ENCODE results near the gene LHFPL4. TPM values are rescaled to one million over a fixed set of nuclear protein-coding genes. Genes with fewer than 3 reads are reported as not detected.

The LHFPL4 gene
- total RNA-seq, 1 donor from 2014 or later, result 0.55 TPM

GRCh38 chr3:9473496-9474065 is 80.0 kb downstream of the LHFPL4 start:
- H3K9me3 Mint-ChIP-seq (ENCODE audit: low read depth), result no peaks in the 10 kb centered on the region
- no peak overlapping the region for H3K4me3 Mint-ChIP-seq (ENCODE audit: low read depth)
- H3K4me1 Mint-ChIP-seq (ENCODE audit: low read depth), result no peaks in the 10 kb centered on the region
- peak overlapping the region; percentile 19 for H3K27ac Mint-ChIP-seq
- TF ChIP-seq, protein P1, sequence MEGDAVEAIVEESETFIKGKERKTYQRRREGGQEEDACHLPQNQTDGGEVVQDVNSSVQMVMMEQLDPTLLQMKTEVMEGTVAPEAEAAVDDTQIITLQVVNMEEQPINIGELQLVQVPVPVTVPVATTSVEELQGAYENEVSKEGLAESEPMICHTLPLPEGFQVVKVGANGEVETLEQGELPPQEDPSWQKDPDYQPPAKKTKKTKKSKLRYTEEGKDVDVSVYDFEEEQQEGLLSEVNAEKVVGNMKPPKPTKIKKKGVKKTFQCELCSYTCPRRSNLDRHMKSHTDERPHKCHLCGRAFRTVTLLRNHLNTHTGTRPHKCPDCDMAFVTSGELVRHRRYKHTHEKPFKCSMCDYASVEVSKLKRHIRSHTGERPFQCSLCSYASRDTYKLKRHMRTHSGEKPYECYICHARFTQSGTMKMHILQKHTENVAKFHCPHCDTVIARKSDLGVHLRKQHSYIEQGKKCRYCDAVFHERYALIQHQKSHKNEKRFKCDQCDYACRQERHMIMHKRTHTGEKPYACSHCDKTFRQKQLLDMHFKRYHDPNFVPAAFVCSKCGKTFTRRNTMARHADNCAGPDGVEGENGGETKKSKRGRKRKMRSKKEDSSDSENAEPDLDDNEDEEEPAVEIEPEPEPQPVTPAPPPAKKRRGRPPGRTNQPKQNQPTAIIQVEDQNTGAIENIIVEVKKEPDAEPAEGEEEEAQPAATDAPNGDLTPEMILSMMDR (IDR thresholded peaks at IDR 0.05; ENCODE audit: unreplicated experiment), result no peak
- H3K36me3 Mint-ChIP-seq (ENCODE audit: insufficient read depth), result peaks cover 44% of the 10 kb centered on the region
- no peak for DNase-seq (ENCODE audit: low spot score, unreplicated experiment)
- H3K27me3 Mint-ChIP-seq, result no peaks in the 10 kb centered on the region

DNA sequence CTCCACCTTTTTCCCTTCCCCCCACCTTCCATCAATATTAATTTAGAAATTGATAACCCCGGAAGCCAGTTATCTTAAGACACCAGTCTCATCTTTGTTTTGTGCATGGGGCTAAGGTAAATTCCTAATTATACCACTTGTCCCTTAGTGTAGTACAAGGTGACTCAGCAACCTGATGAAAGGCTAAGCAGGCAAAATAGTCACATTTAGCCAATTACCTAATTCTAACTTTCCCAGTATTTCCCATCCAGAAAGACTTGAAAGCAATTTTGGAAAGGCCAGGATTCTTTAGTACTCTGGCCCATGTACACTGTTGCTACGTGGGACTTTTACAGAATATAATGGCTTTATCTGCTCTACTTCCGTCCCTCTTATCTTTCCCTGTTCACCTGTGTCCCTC is 83.6 kb downstream of the LHFPL4 start:
- H3K27me3 Mint-ChIP-seq, result no peaks in the 10 kb centered on the region
- H3K36me3 Mint-ChIP-seq (ENCODE audit: insufficient read depth), result peaks cover 40% of the 10 kb centered on the region
- no peaks in the 10 kb centered on the region for H3K4me1 Mint-ChIP-seq (ENCODE audit: low read depth)
- TF ChIP-seq, protein P1 (IDR thresholded peaks at IDR 0.05; ENCODE audit: unreplicated experiment), result no peak
- DNase-seq (ENCODE audit: low spot score, unreplicated experiment), result no peak
- H3K9me3 Mint-ChIP-seq (ENCODE audit: low read depth), result no peaks in the 10 kb centered on the region
- H3K27ac Mint-ChIP-seq, result peak overlapping the region; percentile 22
- no peak overlapping the region for H3K4me3 Mint-ChIP-seq (ENCODE audit: low read depth)

- Mint-ChIP-seq H3K27ac (peak overlapping the region; percentile 81), H3K4me3 (ENCODE audit: low read depth) (no peak overlapping the region), H3K27me3 (no peaks in the 10 kb centered on the region), H3K36me3 (ENCODE audit: insufficient read depth) (peaks cover 36% of the 10 kb centered on the region), H3K4me1 (ENCODE audit: low read depth) (no peaks in the 10 kb centered on the region), H3K9me3 (ENCODE audit: low read depth) (no peaks in the 10 kb centered on the region)
- TF ChIP-seq, protein P1 (IDR thresholded peaks at IDR 0.05; ENCODE audit: unreplicated experiment), result no peak
- DNase-seq (ENCODE audit: low spot score, unreplicated experiment), result no peak
These were observed 85.2 kb downstream of the LHFPL4 start for GRCh38 chr3:9468460-9468859.

GRCh38 chr3:9467451-9467850 is 86.2 kb downstream of the LHFPL4 start:
- Mint-ChIP-seq H3K9me3 (ENCODE audit: low read depth) (no peaks in the 10 kb centered on the region), H3K4me1 (ENCODE audit: low read depth) (no peaks in the 10 kb centered on the region), H3K4me3 (ENCODE audit: low read depth) (no peak overlapping the region), H3K27ac (no peak overlapping the region), H3K36me3 (ENCODE audit: insufficient read depth) (peaks cover 36% of the 10 kb centered on the region), H3K27me3 (no peaks in the 10 kb centered on the region)
- DNase-seq (ENCODE audit: low spot score, unreplicated experiment), result no peak
- TF ChIP-seq, protein P1 (IDR thresholded peaks at IDR 0.05; ENCODE audit: unreplicated experiment), result no peak

DNA sequence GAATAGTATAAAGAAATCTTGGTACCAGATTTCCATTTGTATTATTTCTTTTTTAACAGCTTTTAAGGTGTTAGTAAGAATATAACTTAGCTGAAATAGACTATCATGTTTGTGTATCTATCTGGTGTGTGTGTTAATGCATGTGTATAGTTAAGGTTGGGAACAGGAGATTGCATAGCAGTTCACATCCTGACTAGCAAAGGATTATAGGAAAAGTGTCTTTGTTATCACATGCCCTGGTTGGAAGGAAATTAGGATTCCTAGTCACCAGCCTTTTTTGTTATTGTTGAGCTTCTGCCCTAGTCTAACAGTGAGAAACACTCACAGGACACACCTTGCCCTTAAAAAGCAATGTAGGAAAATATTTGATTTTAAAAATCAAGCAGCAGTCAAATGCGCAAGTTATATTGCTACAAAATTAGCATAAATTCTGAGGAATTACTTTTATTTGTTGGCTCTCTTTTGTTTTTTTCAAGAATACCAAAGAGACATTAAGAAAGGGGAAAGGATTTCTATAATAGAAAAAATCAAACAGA is 98.0 kb downstream of the LHFPL4 start:
- no peak for DNase-seq (ENCODE audit: low spot score, unreplicated experiment)
- Mint-ChIP-seq H3K27ac (no peak overlapping the region), H3K4me3 (ENCODE audit: low read depth) (no peak overlapping the region), H3K36me3 (ENCODE audit: insufficient read depth) (peaks cover 24% of the 10 kb centered on the region), H3K4me1 (ENCODE audit: low read depth) (no peaks in the 10 kb centered on the region), H3K27me3 (no peaks in the 10 kb centered on the region), H3K9me3 (ENCODE audit: low read depth) (no peaks in the 10 kb centered on the region)
- TF ChIP-seq, protein P1 (IDR thresholded peaks at IDR 0.05; ENCODE audit: unreplicated experiment), result no peak
